IPS DF 6.9 (cell line): ENCODE data around the gene ZNF592.

Experiments
- DNase-seq: peaks from one replicate; pipeline ENCODE4 v3.0.0-alpha.2; 2013; ENCODE audit warnings: low read depth, low spot score
- H3K27ac ChIP-seq: one replicate; pipeline ENCODE4 v1.5.1; 2013; ENCODE audit warnings: low read length, control low read depth
- H3K27me3 ChIP-seq: 2 replicates; pipeline ENCODE4 v1.6.1; 2013; ENCODE audit warnings: mild to moderate bottlenecking, low read length; ENCODE audit not compliant: control insufficient read depth, insufficient read depth
- H3K36me3 ChIP-seq: 2 replicates; pipeline ENCODE4 v1.6.1; 2013; ENCODE audit warnings: low read length; ENCODE audit not compliant: control insufficient read depth, insufficient read depth
- H3K4me1 ChIP-seq: 2 replicates; pipeline ENCODE4 v1.6.1; 2013; ENCODE audit warnings: low read length; ENCODE audit not compliant: control insufficient read depth, insufficient read depth
- H3K4me3 ChIP-seq: 2 replicates; pipeline ENCODE4 v1.5.1; 2013; ENCODE audit warnings: mild to moderate bottlenecking, low read length
- H3K9me3 ChIP-seq: 2 replicates; pipeline ENCODE4 v1.6.1; 2013; ENCODE audit warnings: low read length, inconsistent platforms; ENCODE audit not compliant: control insufficient read depth, insufficient read depth
- WGBS: extraction: QIAGEN DNeasy Blood & Tissue Kit; methylation state at CpG from one replicate; pipeline ENCODE4 v1.1.7; 2013; ENCODE audit warnings: mixed read lengths, missing lambda C conversion rate; ENCODE audit not compliant: insufficient read length, insufficient coverage; 5-methylcytosine and 5-hydroxymethylcytosine counted together

ZNF592 gene

GRCh38 chr15:84748274-84749110 is at the start of gene ZNF592:
TSS of gene ZNF592 (plus strand) at chr15:84748592. CDS start at chr15:84782676, 34,084 bp downstream.
- no peaks in the 10 kb centered on the region for H3K36me3 ChIP-seq
- H3K4me1 ChIP-seq: 0 out of 2 replicates have a peak, but pooled peaks cover 1% of the 10 kb centered on the region
- WGBS: no CpG with 5 or more reads among the region's 127 CpGs
- no peak within 1 kb of the TSS for H3K27ac ChIP-seq
- H3K9me3 ChIP-seq: no peaks in the 10 kb centered on the region
- no peaks in the 10 kb centered on the region for H3K27me3 ChIP-seq
- DNase-seq: no peak
- H3K4me3 ChIP-seq: peak within 1 kb of the TSS; percentile 93

- DNase-seq: no peak
- Histone ChIP-seq H3K4me3 (no peak overlapping the region), H3K36me3 (no peaks in the 10 kb centered on the region), H3K27ac (no peak overlapping the region), H3K27me3 (no peaks in the 10 kb centered on the region), H3K9me3 (no peaks in the 10 kb centered on the region), H3K4me1 (no peaks in the 10 kb centered on the region)
- WGBS: no CpG with 5 or more reads among the region's 8 CpGs
Observed at GRCh38 chr15:84699538-84700191, 48.7 kb upstream of the ZNF592 start.

GRCh38 chr15:84702961-84703482 is 45.4 kb upstream of the ZNF592 start:
- no peak for DNase-seq
- no peaks in the 10 kb centered on the region for H3K36me3 ChIP-seq
- no peak overlapping the region for H3K27ac ChIP-seq
- H3K27me3 ChIP-seq: no peaks in the 10 kb centered on the region
- H3K4me1 ChIP-seq: no peaks in the 10 kb centered on the region
- no peak overlapping the region for H3K4me3 ChIP-seq
- no peaks in the 10 kb centered on the region for H3K9me3 ChIP-seq
- WGBS: no CpG with 5 or more reads among the region's 4 CpGs

GRCh38 chr15:84703808-84704207 is 44.6 kb upstream of the ZNF592 start:
- Histone ChIP-seq H3K27ac (no peak overlapping the region), H3K9me3 (no peaks in the 10 kb centered on the region), H3K36me3 (no peaks in the 10 kb centered on the region), H3K4me3 (no peak overlapping the region), H3K4me1 (no peaks in the 10 kb centered on the region), H3K27me3 (no peaks in the 10 kb centered on the region)
- no peak for DNase-seq
- WGBS: no CpG with 5 or more reads among the region's 5 CpGs

- 0 out of 2 replicates have a peak, but pooled peaks cover 3% of the 10 kb centered on the region for H3K36me3 ChIP-seq
- WGBS: no CpG with 5 or more reads among the region's 5 CpGs
- no peak overlapping the region for H3K4me3 ChIP-seq
- H3K27me3 ChIP-seq: no peaks in the 10 kb centered on the region
- H3K4me1 ChIP-seq: no peaks in the 10 kb centered on the region
- H3K27ac ChIP-seq: no peak overlapping the region
- no peak for DNase-seq
- no peaks in the 10 kb centered on the region for H3K9me3 ChIP-seq
Observed at GRCh38 chr15:84714372-84714771, 34.0 kb upstream of the ZNF592 start.

- Histone ChIP-seq H3K27me3 (no peaks in the 10 kb centered on the region), H3K4me3 (peak overlapping the region; percentile 61; the same call in 1 of the 2 replicates), H3K4me1 (no peaks in the 10 kb centered on the region), H3K36me3 (0 out of 2 replicates have a peak, but pooled peaks cover 3% of the 10 kb centered on the region), H3K27ac (no peak overlapping the region), H3K9me3 (no peaks in the 10 kb centered on the region)
- no CpG with 5 or more reads among the region's 3 CpGs for WGBS
- DNase-seq: no peak
Observed at GRCh38 chr15:84714821-84715220, 33.6 kb upstream of the ZNF592 start.

- H3K27ac ChIP-seq: no peak overlapping the region
- no peaks in the 10 kb centered on the region for H3K27me3 ChIP-seq
- WGBS: no CpG with 5 or more reads among the region's 36 CpGs
- 0 out of 2 replicates have a peak, but pooled peaks cover 3% of the 10 kb centered on the region for H3K36me3 ChIP-seq
- no peak for DNase-seq
- peak overlapping the region; percentile 61 for H3K4me3 ChIP-seq
- no peaks in the 10 kb centered on the region for H3K9me3 ChIP-seq
- H3K4me1 ChIP-seq: no peaks in the 10 kb centered on the region
Observed at GRCh38 chr15:84715441-84716035, 32.9 kb upstream of the ZNF592 start.

- no CpG with 5 or more reads among the region's 57 CpGs for WGBS
- peak; percentile 84 for DNase-seq
Observed at GRCh38 chr15:84716036-84716732, 32.2 kb upstream of the ZNF592 start, which contains the start of gene SEC11A. TSS of gene SEC11A (minus strand) at chr15:84716139. CDS start at chr15:84716075, 64 bp downstream.

GRCh38 chr15:84721371-84721770 is 27.0 kb upstream of the ZNF592 start:
- H3K4me3 ChIP-seq: no peak overlapping the region
- no peaks in the 10 kb centered on the region for H3K36me3 ChIP-seq
- no CpG with 5 or more reads among the region's 2 CpGs for WGBS
- no peaks in the 10 kb centered on the region for H3K27me3 ChIP-seq
- DNase-seq: no peak
- H3K27ac ChIP-seq: no peak overlapping the region
- no peaks in the 10 kb centered on the region for H3K4me1 ChIP-seq
- no peaks in the 10 kb centered on the region for H3K9me3 ChIP-seq

More at GRCh38 chr15:84716036-84716732, 32.2 kb upstream of the ZNF592 start, which contains the start of gene SEC11A:
- Histone ChIP-seq H3K36me3 (no peaks in the 10 kb centered on the region), H3K4me1 (no peaks in the 10 kb centered on the region), H3K27me3 (no peaks in the 10 kb centered on the region), H3K9me3 (no peaks in the 10 kb centered on the region), H3K27ac (no peak within 1 kb of the TSS), H3K4me3 (peak within 1 kb of the TSS; percentile 61)

GRCh38 chr15:84722628-84723027 is 25.8 kb upstream of the ZNF592 start:
- no peak overlapping the region for H3K4me3 ChIP-seq
- DNase-seq: no peak
- H3K4me1 ChIP-seq: no peaks in the 10 kb centered on the region
- H3K27me3 ChIP-seq: no peaks in the 10 kb centered on the region
- no peaks in the 10 kb centered on the region for H3K36me3 ChIP-seq
- H3K9me3 ChIP-seq: no peaks in the 10 kb centered on the region
- H3K27ac ChIP-seq: no peak overlapping the region
- WGBS: no CpG with 5 or more reads among the region's 2 CpGs
